K562 (cell line): ENCODE results near the gene MCM9. TPM values are rescaled to one million over a fixed set of nuclear protein-coding genes. Genes with fewer than 3 reads are reported as not detected.

Experiments used
- DMBX1 ChIP-seq: fragments of 250-450 bp; sonication (Bioruptor Pico); IDR thresholded peaks from 2 replicates; pipeline ENCODE4 v1.8.0; 2022; ENCODE audit warnings: inconsistent platforms, mild to moderate bottlenecking, moderate library complexity, borderline replicate concordance
- DPF2 ChIP-seq: fragments of 450-650 bp; IDR thresholded peaks from 2 replicates; pipeline ENCODE4 v1.6.1; 2016
- GABPB1 ChIP-seq: sonication (generic); formaldehyde crosslinking; IDR thresholded peaks from 2 replicates; pipeline ENCODE4 v1.8.0; 2022; ENCODE audit warnings: mild to moderate bottlenecking, missing genetic modification reagents
- GATAD2B ChIP-seq: fragments of 450-650 bp; IDR thresholded peaks from 2 replicates; pipeline ENCODE4 v1.6.1; 2017; ENCODE audit warnings: mild to moderate bottlenecking, borderline replicate concordance
- KAT7 ChIP-seq: sonication (generic); formaldehyde crosslinking; IDR thresholded peaks from 2 replicates; pipeline ENCODE4 v1.8.0; 2022; ENCODE audit warnings: missing genetic modification reagents, mild to moderate bottlenecking, borderline replicate concordance
- KDM4B ChIP-seq, 2 experiments: fragments of 450-650 bp in 1 of 2; sonication (generic) in 1 of 2; IDR thresholded peaks; 2 replicates each; pipeline ENCODE4 v1.6.1; 2016 to 2017; ENCODE audit warnings: borderline replicate concordance in 2 of 2, antibody characterized with exemption in 1 of 2, low read depth in 1 of 2, mild to moderate bottlenecking in 1 of 2
- L3MBTL2 ChIP-seq: fragments of 450-650 bp; IDR thresholded peaks from 2 replicates; pipeline ENCODE4 v1.6.1; 2016; ENCODE audit warnings: mild to moderate bottlenecking, moderate library complexity
- MECOM ChIP-seq: fragments of 250-450 bp; sonication (Bioruptor Pico); IDR thresholded peaks from 2 replicates; pipeline ENCODE4 v1.8.0; 2022; ENCODE audit warnings: inconsistent platforms
- NELFE ChIP-seq: IDR thresholded peaks from 2 replicates; pipeline ENCODE4 v1.6.1; 2011; ENCODE audit warnings: mild to moderate bottlenecking; ENCODE audit not compliant: insufficient read depth, insufficient read length
- NR4A1 ChIP-seq, 2 experiments: fragments of 250-450 bp in 1 of 2; fragments of 450-650 bp in 1 of 2; sonication (Bioruptor Pico) in 1 of 2; IDR thresholded peaks; 2 replicates each; pipeline versions ENCODE4 v1.4.0 to v1.6.1; 2016 to 2020; ENCODE audit warnings: mild to moderate bottlenecking in 2 of 2, missing compliant biosample characterization in 1 of 2, missing genetic modification characterization in 1 of 2, moderate library complexity in 1 of 2
- POLR2A ChIP-seq: fragments of 450-650 bp; conservative IDR thresholded peaks from 2 replicates; pipeline ENCODE4 v1.6.1; 2016
- SLC30A9 ChIP-seq: fragments of 250-450 bp; sonication (Bioruptor Pico); IDR thresholded peaks from 2 replicates; pipeline ENCODE4 v1.8.0; 2022; ENCODE audit warnings: mild to moderate bottlenecking, moderate library complexity
- TSC22D4 ChIP-seq: fragments of 450-650 bp; IDR thresholded peaks from 2 replicates; pipeline ENCODE4 v1.6.1; 2016; ENCODE audit warnings: missing genetic modification characterization, missing biosample characterization, control low read depth
- U2AF1 ChIP-seq: fragments of 200-400 bp; formaldehyde crosslinking; optimal IDR thresholded peaks from 2 replicates; pipeline ENCODE3; 2017; ENCODE audit warnings: mild to moderate bottlenecking, low read depth, low read length, moderate library complexity
- WHSC1 ChIP-seq: IDR thresholded peaks from one replicate; pipeline ENCODE4 v1.6.1; 2012; ENCODE audit warnings: low read length, control low read depth, inconsistent platforms
- ZNF408 ChIP-seq: fragments of 250-450 bp; sonication (Bioruptor Pico); IDR thresholded peaks from 2 replicates; pipeline ENCODE4 v1.4.0; 2020; ENCODE audit warnings: low read depth, mild to moderate bottlenecking, moderate library complexity
- ZNF75A ChIP-seq: fragments of 450-650 bp; formaldehyde crosslinking; IDR thresholded peaks from 2 replicates; pipeline ENCODE4 v1.4.0; 2020; ENCODE audit warnings: mild to moderate bottlenecking
- ZNF79 ChIP-seq: fragments of 250-450 bp; sonication (Bioruptor Pico); IDR thresholded peaks from 2 replicates; pipeline ENCODE4 v1.4.0; 2020; ENCODE audit warnings: low read depth, mild to moderate bottlenecking, moderate library complexity
- polyA plus RNA-seq, 8 experiments: library from polyadenylated mRNA; depleted of rRNA in 4 of 8; stranded (reverse) in 5 of 8; unstranded in 3 of 8; fragments of >200 nt; fragmentation: Nextera tagmentation in 2 of 8; fragmentation: Illumina TruSeq in 1 of 8; extraction: Ambion mirVana in 2 of 8; extraction: Trizol in 1 of 8; gene quantifications; 2 replicates each; pipeline versions ENCODE4 v1.2.1 to v1.2.3, GENCODE V29; 2011 to 2014; ENCODE audit warnings: inconsistent platforms in 1 of 8, missing spikeins in 1 of 8
- total RNA-seq, 7 experiments: library from RNA; depleted of rRNA in 6 of 7; stranded (reverse); fragments of >200 nt in 6 of 7; fragmentation: Illumina TruSeq in 2 of 7; extraction: Trizol in 2 of 7; gene quantifications; 2 replicates each; pipeline versions ENCODE4 v1.2.1 to v1.2.3, GENCODE V29; 2011 to 2021; ENCODE audit warnings: low replicate concordance in 1 of 7
- TF ChIP-seq, protein P1 (sequence below), 2 experiments: fragments of 450-650 bp in 1 of 2; sonication (generic) in 1 of 2; formaldehyde crosslinking; conservative IDR thresholded peaks; 2 replicates each; pipeline versions ENCODE4 v1.4.0 to v1.8.1; 2020 to 2022; ENCODE audit warnings: mild to moderate bottlenecking in 1 of 2, missing genetic modification reagents in 1 of 2
- TF ChIP-seq, protein P2 (sequence below): IDR thresholded peaks from 3 replicates; pipeline ENCODE4 v1.6.1; 2011; ENCODE audit warnings: borderline replicate concordance, mild to moderate bottlenecking, moderate library complexity; ENCODE audit not compliant: insufficient read length; ENCODE audit errors: extremely low read depth
- TF ChIP-seq, protein P3 (sequence below): sonication (generic); formaldehyde crosslinking; IDR thresholded peaks from 2 replicates; pipeline ENCODE4 v1.8.1; 2023; ENCODE audit warnings: mild to moderate bottlenecking, missing genetic modification reagents
- TF ChIP-seq, protein P4 (sequence below): fragments of 250-450 bp; sonication (Bioruptor Pico); IDR thresholded peaks from 2 replicates; pipeline ENCODE4 v1.8.0; 2021; ENCODE audit warnings: mild to moderate bottlenecking, moderate library complexity

MCM9 gene
- total and polyA plus RNA-seq, 9 of the 15 experiments (the other 6 are each of a cell fraction or from before 2014, with no cell fraction given) = 4.8 to 16.7 (median 11.6) TPM

DNA sequence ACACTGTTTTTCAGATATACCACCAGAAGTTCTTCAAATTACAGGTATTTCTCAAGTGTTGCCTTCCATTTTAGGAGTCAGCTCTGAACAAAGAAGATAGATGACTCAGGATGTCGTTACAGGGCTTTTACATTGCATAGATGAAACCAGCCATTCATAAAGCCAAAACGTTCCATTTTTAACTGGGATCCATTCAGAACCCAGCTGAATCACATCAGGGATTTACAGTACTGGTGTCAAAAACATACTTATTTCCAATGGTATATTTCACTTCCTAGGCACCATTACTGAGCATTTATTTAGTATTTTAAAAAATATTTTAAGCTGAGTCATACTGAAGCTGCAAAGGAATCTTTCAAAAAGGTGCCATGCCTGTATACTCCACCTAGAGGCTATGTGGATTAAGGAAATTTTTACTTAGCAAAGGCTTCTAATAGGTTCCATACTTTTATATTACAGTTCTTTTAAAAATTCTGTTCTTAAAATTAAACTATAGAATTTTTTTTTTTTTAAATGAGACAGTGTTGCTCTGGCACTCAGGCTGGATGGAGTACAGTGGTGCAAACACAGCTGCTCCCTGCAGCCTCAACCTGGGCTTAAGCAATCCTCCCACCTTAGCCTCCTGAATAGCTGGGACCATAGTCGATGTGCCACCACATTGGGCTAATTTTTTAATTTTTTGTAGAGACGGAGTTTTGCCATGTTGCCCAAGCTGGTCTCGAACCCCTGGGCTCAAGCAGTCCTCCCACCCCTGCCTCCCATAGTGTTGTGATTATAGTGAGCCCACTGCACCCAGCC is 38.4 kb downstream of the MCM9 start (continued):
- TF ChIP-seq MECOM = no peak
- no peak for TF ChIP-seq ZNF408 (CRISPR knock-in tag)
- TF ChIP-seq, protein P1, sequence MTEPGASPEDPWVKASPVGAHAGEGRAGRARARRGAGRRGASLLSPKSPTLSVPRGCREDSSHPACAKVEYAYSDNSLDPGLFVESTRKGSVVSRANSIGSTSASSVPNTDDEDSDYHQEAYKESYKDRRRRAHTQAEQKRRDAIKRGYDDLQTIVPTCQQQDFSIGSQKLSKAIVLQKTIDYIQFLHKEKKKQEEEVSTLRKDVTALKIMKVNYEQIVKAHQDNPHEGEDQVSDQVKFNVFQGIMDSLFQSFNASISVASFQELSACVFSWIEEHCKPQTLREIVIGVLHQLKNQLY (CRISPR knock-in tag; conservative IDR thresholded peaks at IDR 0.05) = no peak
- TF ChIP-seq, protein P2, sequence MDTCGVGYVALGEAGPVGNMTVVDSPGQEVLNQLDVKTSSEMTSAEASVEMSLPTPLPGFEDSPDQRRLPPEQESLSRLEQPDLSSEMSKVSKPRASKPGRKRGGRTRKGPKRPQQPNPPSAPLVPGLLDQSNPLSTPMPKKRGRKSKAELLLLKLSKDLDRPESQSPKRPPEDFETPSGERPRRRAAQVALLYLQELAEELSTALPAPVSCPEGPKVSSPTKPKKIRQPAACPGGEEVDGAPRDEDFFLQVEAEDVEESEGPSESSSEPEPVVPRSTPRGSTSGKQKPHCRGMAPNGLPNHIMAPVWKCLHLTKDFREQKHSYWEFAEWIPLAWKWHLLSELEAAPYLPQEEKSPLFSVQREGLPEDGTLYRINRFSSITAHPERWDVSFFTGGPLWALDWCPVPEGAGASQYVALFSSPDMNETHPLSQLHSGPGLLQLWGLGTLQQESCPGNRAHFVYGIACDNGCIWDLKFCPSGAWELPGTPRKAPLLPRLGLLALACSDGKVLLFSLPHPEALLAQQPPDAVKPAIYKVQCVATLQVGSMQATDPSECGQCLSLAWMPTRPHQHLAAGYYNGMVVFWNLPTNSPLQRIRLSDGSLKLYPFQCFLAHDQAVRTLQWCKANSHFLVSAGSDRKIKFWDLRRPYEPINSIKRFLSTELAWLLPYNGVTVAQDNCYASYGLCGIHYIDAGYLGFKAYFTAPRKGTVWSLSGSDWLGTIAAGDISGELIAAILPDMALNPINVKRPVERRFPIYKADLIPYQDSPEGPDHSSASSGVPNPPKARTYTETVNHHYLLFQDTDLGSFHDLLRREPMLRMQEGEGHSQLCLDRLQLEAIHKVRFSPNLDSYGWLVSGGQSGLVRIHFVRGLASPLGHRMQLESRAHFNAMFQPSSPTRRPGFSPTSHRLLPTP = no peak
- no peak for TF ChIP-seq KAT7 (CRISPR knock-in tag)
- TF ChIP-seq, protein P3, sequence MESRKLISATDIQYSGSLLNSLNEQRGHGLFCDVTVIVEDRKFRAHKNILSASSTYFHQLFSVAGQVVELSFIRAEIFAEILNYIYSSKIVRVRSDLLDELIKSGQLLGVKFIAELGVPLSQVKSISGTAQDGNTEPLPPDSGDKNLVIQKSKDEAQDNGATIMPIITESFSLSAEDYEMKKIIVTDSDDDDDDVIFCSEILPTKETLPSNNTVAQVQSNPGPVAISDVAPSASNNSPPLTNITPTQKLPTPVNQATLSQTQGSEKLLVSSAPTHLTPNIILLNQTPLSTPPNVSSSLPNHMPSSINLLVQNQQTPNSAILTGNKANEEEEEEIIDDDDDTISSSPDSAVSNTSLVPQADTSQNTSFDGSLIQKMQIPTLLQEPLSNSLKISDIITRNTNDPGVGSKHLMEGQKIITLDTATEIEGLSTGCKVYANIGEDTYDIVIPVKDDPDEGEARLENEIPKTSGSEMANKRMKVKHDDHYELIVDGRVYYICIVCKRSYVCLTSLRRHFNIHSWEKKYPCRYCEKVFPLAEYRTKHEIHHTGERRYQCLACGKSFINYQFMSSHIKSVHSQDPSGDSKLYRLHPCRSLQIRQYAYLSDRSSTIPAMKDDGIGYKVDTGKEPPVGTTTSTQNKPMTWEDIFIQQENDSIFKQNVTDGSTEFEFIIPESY (CRISPR knock-in tag) = no peak
- peak; percentile 90 for TF ChIP-seq DPF2
- TF ChIP-seq DMBX1 = no peak
- no peak for TF ChIP-seq WHSC1
- peak; percentile 27 for TF ChIP-seq L3MBTL2
- TF ChIP-seq ZNF79 (CRISPR knock-in tag) = no peak
- TF ChIP-seq POLR2A = peak; percentile 43
- TF ChIP-seq GABPB1 (CRISPR knock-in tag) = no peak
- TF ChIP-seq NELFE = no peak
- no peak for TF ChIP-seq SLC30A9 (CRISPR knock-in tag)
- no peak for TF ChIP-seq TSC22D4 (tag)
- TF ChIP-seq ZNF75A = no peak
- TF ChIP-seq U2AF1 = no peak
- TF ChIP-seq NR4A1 (CRISPR knock-in tag; IDR thresholded peaks at IDR 0.05) = no peak
- TF ChIP-seq NR4A1 (tag; IDR thresholded peaks at IDR 0.05) = no peak
- no peak for TF ChIP-seq GATAD2B
- TF ChIP-seq, protein P4, sequence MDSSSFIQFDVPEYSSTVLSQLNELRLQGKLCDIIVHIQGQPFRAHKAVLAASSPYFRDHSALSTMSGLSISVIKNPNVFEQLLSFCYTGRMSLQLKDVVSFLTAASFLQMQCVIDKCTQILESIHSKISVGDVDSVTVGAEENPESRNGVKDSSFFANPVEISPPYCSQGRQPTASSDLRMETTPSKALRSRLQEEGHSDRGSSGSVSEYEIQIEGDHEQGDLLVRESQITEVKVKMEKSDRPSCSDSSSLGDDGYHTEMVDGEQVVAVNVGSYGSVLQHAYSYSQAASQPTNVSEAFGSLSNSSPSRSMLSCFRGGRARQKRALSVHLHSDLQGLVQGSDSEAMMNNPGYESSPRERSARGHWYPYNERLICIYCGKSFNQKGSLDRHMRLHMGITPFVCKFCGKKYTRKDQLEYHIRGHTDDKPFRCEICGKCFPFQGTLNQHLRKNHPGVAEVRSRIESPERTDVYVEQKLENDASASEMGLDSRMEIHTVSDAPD (CRISPR knock-in tag) = no peak
- no peak for TF ChIP-seq KDM4B (IDR thresholded peaks at IDR 0.05; ENCODE audit: borderline replicate concordance in 2 of 2, low read depth in 1 of 2)
